K562 (cell line): ENCODE data around the gene BEST4. TPM values are rescaled to one million over a fixed set of nuclear protein-coding genes. Genes with fewer than 3 reads are reported as not detected.

ENCODE experiments used
- ATAC-seq: fragments of 200-7000 bp; cut with Tn5 transposase; 3 replicates; pipeline ENCODE4 v1.9.1; 2020; ENCODE audit warnings: moderate library complexity
- BruUV-seq: library from RNA; stranded (reverse); fragments of 400-500 nt; replicated peaks from 2 replicates; lab custom pipeline; 2021; lab: Mats Ljungman, UMichigan
- CTCF ChIA-PET: fragments of 300-600 bp; formaldehyde crosslinking; extraction: SDS; loops from one replicate; lab custom pipeline; 2021; ENCODE audit warnings: low intra/inter-chr PET ratio; lab: Yijun Ruan, JAX
- POLR2A ChIA-PET: fragments of 300-600, 350-650 bp; sonication (Branson Sonifier 250); formaldehyde crosslinking; extraction: SDS; loops from one replicate; lab custom pipeline; 2021; ENCODE audit warnings: antibody characterized with exemption, inconsistent platforms; lab: Yijun Ruan, JAX
- DNase-seq, 4 experiments: peaks; one replicate each; pipeline versions ENCODE4 v3.0.0 to v3.0.0-alpha.2; 2011 to 2018; ENCODE audit warnings: low spot score in 3 of 4, mixed read lengths in 3 of 4; ENCODE audit errors: extremely low read depth in 1 of 4
- FAIRE-seq: peaks from 2 replicates; lab custom pipeline; 2011; peaks lifted over from hg19 to GRCh38; lab: Jason Lieb, UNC
- H2AFZ ChIP-seq: 2 replicates; pipeline ENCODE4 v1.6.0; 2011; ENCODE audit warnings: low read depth, low read length, control low read depth, inconsistent platforms
- H3K27ac ChIP-seq: fragments of 200-600 bp; 3 replicates; pipeline ENCODE4 v1.8.0; 2011; ENCODE audit warnings: low read depth, mild to moderate bottlenecking, control low read depth, inconsistent platforms, low read length, moderate library complexity, mixed read lengths; ENCODE audit errors: extremely low read depth
- H3K27me3 ChIP-seq, 2 experiments: fragments of 300-600 bp in 1 of 2; 2 replicates in 1 of 2; 3 replicates in 1 of 2; pipeline versions ENCODE4 v1.6.0 to v1.8.0; 2011; ENCODE audit warnings: inconsistent platforms in 2 of 2, low read length in 2 of 2, mild to moderate bottlenecking in 1 of 2, mixed read lengths in 1 of 2, moderate library complexity in 1 of 2; ENCODE audit not compliant: control insufficient read depth in 2 of 2, insufficient read depth in 2 of 2
- H3K36me3 ChIP-seq: fragments of 300-600 bp; 3 replicates; pipeline ENCODE4 v1.8.0; 2011; ENCODE audit warnings: mild to moderate bottlenecking, low read length, inconsistent platforms; ENCODE audit not compliant: control insufficient read depth, insufficient read depth
- H3K4me1 ChIP-seq, 2 experiments: fragments of 200-600 bp in 1 of 2; replicated peaks in 1 of 2; 2 replicates in 1 of 2; 3 replicates in 1 of 2; pipeline versions ENCODE4 v1.5.1 to v1.8.0; 2011; ENCODE audit warnings: inconsistent platforms in 2 of 2, low read length in 2 of 2, mild to moderate bottlenecking in 1 of 2, mixed read lengths in 1 of 2, moderate library complexity in 1 of 2; ENCODE audit not compliant: control insufficient read depth in 2 of 2, insufficient read depth in 2 of 2
- H3K4me2 ChIP-seq: 2 replicates; pipeline ENCODE4 v1.6.1; 2011; ENCODE audit warnings: low read length, control low read depth, inconsistent platforms, mixed read lengths; ENCODE audit not compliant: insufficient read depth
- H3K4me3 ChIP-seq: fragments of 200-600 bp; sonication (generic), shearing (Covaris generic); 2 replicates; pipeline ENCODE4 v1.5.1; 2016; ENCODE audit warnings: control low read depth, inconsistent platforms
- H3K79me2 ChIP-seq: fragments of 200-600 bp; 3 replicates; pipeline ENCODE4 v1.8.0; 2011; ENCODE audit warnings: low read length, inconsistent platforms; ENCODE audit not compliant: control insufficient read depth, insufficient read depth
- H3K9ac ChIP-seq, 2 experiments: 2 replicates each; pipeline versions ENCODE4 v1.6.0 to v1.6.1; 2011; ENCODE audit warnings: low read depth in 2 of 2, low read length in 2 of 2, control low read depth in 1 of 2, inconsistent platforms in 1 of 2, mild to moderate bottlenecking in 1 of 2, mixed read lengths in 1 of 2; ENCODE audit not compliant: insufficient read depth in 1 of 2
- H3K9me1 ChIP-seq: one replicate; pipeline ENCODE4 v1.6.0; 2011; ENCODE audit warnings: inconsistent platforms, mild to moderate bottlenecking, low read length, moderate library complexity; ENCODE audit not compliant: control insufficient read depth, insufficient read depth
- H3K9me3 ChIP-seq: replicated peaks from 2 replicates; pipeline ENCODE4 v1.5.1; 2011; ENCODE audit warnings: low read depth, low read length, inconsistent platforms; ENCODE audit not compliant: control insufficient read depth, insufficient read depth
- H4K20me1 ChIP-seq: replicated peaks from 2 replicates; pipeline ENCODE4 v1.6.1; 2011; ENCODE audit warnings: low read length, inconsistent platforms, mixed read lengths; ENCODE audit not compliant: control insufficient read depth, insufficient read depth
- BACH1 ChIP-seq: fragments of 200-800 bp; sonication (Bioruptor generic); IDR thresholded peaks from 2 replicates; pipeline ENCODE4 v1.6.1; 2016; ENCODE audit warnings: missing genetic modification characterization, missing compliant biosample characterization
- BCOR ChIP-seq: fragments of 450-650 bp; IDR thresholded peaks from 2 replicates; pipeline ENCODE4 v1.6.1; 2016
- CCAR2 ChIP-seq: fragments of 200-400 bp; formaldehyde crosslinking; IDR thresholded peaks from 2 replicates; pipeline ENCODE4 v1.6.1; 2017; ENCODE audit warnings: mild to moderate bottlenecking, low read depth, low read length
- FOS ChIP-seq: IDR thresholded peaks from 3 replicates; pipeline ENCODE4 v1.6.1; 2011; ENCODE audit not compliant: insufficient read length; ENCODE audit errors: extremely low read depth
- HNRNPH1 ChIP-seq: fragments of 200-400 bp; formaldehyde crosslinking; optimal IDR thresholded peaks from 2 replicates; pipeline ENCODE3; 2017; ENCODE audit warnings: low read depth, mild to moderate bottlenecking, low read length, moderate library complexity
- KDM1A ChIP-seq, 2 experiments: fragments of 450-650 bp; IDR thresholded peaks; 2 replicates each; pipeline ENCODE4 v1.6.1; 2016; ENCODE audit warnings: mild to moderate bottlenecking in 2 of 2
- NELFE ChIP-seq: IDR thresholded peaks from 2 replicates; pipeline ENCODE4 v1.6.1; 2011; ENCODE audit warnings: mild to moderate bottlenecking; ENCODE audit not compliant: insufficient read depth, insufficient read length
- OTX1 ChIP-seq: fragments of 450-650 bp; formaldehyde crosslinking; IDR thresholded peaks from 2 replicates; pipeline ENCODE4 v1.4.0; 2022; ENCODE audit warnings: mild to moderate bottlenecking
- PHF8 ChIP-seq: fragments of 200-600 bp; sonication (generic); IDR thresholded peaks from 2 replicates; pipeline ENCODE4 v1.6.1; 2012; ENCODE audit warnings: mixed run types, mild to moderate bottlenecking, inconsistent platforms, low read length, moderate library complexity, borderline replicate concordance
- RBBP5 ChIP-seq: fragments of 200-600 bp; sonication (generic); IDR thresholded peaks from 2 replicates; pipeline ENCODE4 v1.6.1; 2012; ENCODE audit warnings: borderline replicate concordance, mild to moderate bottlenecking, low read length, control low read depth, inconsistent platforms; ENCODE audit not compliant: insufficient read depth, poor library complexity, severe bottlenecking
- RBM25 ChIP-seq: fragments of 200-400 bp; formaldehyde crosslinking; IDR thresholded peaks from 2 replicates; pipeline ENCODE4 v1.6.1; 2018; ENCODE audit warnings: low read length, low read depth, moderate library complexity; ENCODE audit not compliant: severe bottlenecking
- SMARCE1 ChIP-seq: fragments of 450-650 bp; IDR thresholded peaks from 2 replicates; pipeline ENCODE4 v1.7.1; 2016; ENCODE audit warnings: mild to moderate bottlenecking
- ZEB2 ChIP-seq: fragments of 450-650 bp; IDR thresholded peaks from 2 replicates; pipeline ENCODE4 v1.6.1; 2016
- ZFX ChIP-seq: sonication (generic); formaldehyde crosslinking; IDR thresholded peaks from 2 replicates; pipeline ENCODE4 v1.8.0; 2022; ENCODE audit warnings: mild to moderate bottlenecking, missing genetic modification reagents, moderate library complexity
- ZNF24 ChIP-seq: fragments of 450-650 bp; IDR thresholded peaks from 2 replicates; pipeline ENCODE4 v1.6.1; 2016
- ZNF282 ChIP-seq: sonication (generic); formaldehyde crosslinking; IDR thresholded peaks from 2 replicates; pipeline ENCODE4 v1.8.1; 2023; ENCODE audit warnings: missing genetic modification reagents
- ZSCAN29 ChIP-seq: fragments of 450-650 bp; IDR thresholded peaks from 2 replicates; pipeline ENCODE4 v1.6.1; 2017
- WGBS: fragments of 100-300 bp; shearing (Covaris generic); methylation state at CpG from one replicate; pipeline ENCODE4 v1.1.6; 2016; ENCODE audit warnings: low coverage, mixed read lengths; ENCODE audit not compliant: insufficient coverage; ENCODE audit errors: missing lambda C conversion rate; 5-methylcytosine and 5-hydroxymethylcytosine counted together
- in situ Hi-C: fragments of 300-500 bp; cut with MboI; formaldehyde crosslinking; loops from 4 replicates; pipeline ENCODE4 v1.15.0; 2018; ENCODE audit warnings: inconsistent platforms, mixed read lengths
- intact Hi-C: fragments of 100-400 bp; cut with micrococcal nuclease; formaldehyde crosslinking; loops from 2 replicates; pipeline ENCODE4 v1.14.2; 2022
- polyA plus RNA-seq, 8 experiments: library from polyadenylated mRNA; depleted of rRNA in 4 of 8; stranded (reverse) in 5 of 8; unstranded in 3 of 8; fragments of >200 nt; fragmentation: Nextera tagmentation in 2 of 8; fragmentation: Illumina TruSeq in 1 of 8; extraction: Ambion mirVana in 2 of 8; extraction: Trizol in 1 of 8; gene quantifications; 2 replicates each; pipeline versions ENCODE4 v1.2.1 to v1.2.3, GENCODE V29; 2011 to 2014; ENCODE audit warnings: inconsistent platforms in 1 of 8, missing spikeins in 1 of 8
- total RNA-seq, 7 experiments: library from RNA; depleted of rRNA in 6 of 7; stranded (reverse); fragments of >200 nt in 6 of 7; fragmentation: Illumina TruSeq in 2 of 7; extraction: Trizol in 2 of 7; gene quantifications; 2 replicates each; pipeline versions ENCODE4 v1.2.1 to v1.2.3, GENCODE V29; 2011 to 2021; ENCODE audit warnings: low replicate concordance in 1 of 7
- TF ChIP-seq, protein P1 (sequence below): fragments of 450-650 bp; IDR thresholded peaks from 2 replicates; pipeline ENCODE4 v1.7.1; 2018; ENCODE audit warnings: mild to moderate bottlenecking, low read depth; ENCODE audit not compliant: partially characterized antibody
- TF ChIP-seq, protein P2 (sequence below): fragments of 450-650 bp; formaldehyde crosslinking; IDR thresholded peaks from 2 replicates; pipeline ENCODE4 v1.4.0; 2020; ENCODE audit warnings: mild to moderate bottlenecking

Gene BEST4
- total and polyA plus RNA-seq, 9 of the 15 experiments (the other 6 are each of a cell fraction or from before 2014, with no cell fraction given), result 0.07 to 0.11 TPM; not detected in 7

DNA sequence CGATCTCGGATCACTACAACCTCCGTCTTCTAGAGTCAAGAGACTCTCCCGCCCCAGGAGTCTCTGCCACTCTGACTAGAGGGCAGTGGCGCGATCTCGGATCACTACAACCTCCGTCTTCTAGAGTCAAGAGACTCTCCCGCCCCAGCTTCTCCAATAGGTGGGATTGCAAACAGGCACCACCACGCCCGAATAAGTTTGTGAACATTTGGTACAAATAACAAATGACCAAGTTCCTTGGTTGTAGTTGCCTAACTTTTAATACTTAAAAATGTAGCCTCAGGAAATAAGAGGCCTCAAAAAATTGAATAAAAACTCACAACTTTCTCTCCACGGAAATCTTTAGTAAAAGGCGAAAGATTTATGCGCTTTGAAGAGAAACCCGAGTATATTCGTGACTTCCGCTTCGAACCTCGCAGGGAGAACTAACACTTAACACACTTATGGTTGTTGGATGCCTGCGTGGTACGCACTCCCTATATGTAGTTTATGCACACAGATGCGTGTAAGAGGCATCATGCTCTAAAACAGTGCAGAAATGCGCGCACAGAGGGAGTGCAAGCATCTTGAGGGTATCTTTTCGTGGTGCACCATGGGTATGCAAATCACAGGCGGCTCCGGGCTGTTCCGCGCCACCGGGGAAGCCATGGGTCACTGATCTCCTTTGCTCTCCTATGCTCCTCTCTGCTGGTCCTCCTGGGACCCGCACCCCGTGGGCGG lies 31.8 kb upstream of the BEST4 start (continued):
- TF ChIP-seq, protein P1, sequence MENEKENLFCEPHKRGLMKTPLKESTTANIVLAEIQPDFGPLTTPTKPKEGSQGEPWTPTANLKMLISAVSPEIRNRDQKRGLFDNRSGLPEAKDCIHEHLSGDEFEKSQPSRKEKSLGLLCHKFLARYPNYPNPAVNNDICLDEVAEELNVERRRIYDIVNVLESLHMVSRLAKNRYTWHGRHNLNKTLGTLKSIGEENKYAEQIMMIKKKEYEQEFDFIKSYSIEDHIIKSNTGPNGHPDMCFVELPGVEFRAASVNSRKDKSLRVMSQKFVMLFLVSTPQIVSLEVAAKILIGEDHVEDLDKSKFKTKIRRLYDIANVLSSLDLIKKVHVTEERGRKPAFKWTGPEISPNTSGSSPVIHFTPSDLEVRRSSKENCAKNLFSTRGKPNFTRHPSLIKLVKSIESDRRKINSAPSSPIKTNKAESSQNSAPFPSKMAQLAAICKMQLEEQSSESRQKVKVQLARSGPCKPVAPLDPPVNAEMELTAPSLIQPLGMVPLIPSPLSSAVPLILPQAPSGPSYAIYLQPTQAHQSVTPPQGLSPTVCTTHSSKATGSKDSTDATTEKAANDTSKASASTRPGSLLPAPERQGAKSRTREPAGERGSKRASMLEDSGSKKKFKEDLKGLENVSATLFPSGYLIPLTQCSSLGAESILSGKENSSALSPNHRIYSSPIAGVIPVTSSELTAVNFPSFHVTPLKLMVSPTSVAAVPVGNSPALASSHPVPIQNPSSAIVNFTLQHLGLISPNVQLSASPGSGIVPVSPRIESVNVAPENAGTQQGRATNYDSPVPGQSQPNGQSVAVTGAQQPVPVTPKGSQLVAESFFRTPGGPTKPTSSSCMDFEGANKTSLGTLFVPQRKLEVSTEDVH, result peak; percentile 79
- TF ChIP-seq ZEB2, result peak; percentile 65; the same call in 1 of the 2 replicates
- TF ChIP-seq RBM25, result no peak
- TF ChIP-seq BACH1, result no peak; the same call in 1 of the 2 replicates
- peak; percentile 33 for TF ChIP-seq BCOR
- no peak; a peak in 1 of 4 replicates for TF ChIP-seq KDM1A (IDR thresholded peaks at IDR 0.05)
- TF ChIP-seq ZSCAN29, result peak; percentile 80; the same call in 1 of the 2 replicates
- TF ChIP-seq OTX1 (CRISPR knock-in tag), result peak; percentile 97

DNA sequence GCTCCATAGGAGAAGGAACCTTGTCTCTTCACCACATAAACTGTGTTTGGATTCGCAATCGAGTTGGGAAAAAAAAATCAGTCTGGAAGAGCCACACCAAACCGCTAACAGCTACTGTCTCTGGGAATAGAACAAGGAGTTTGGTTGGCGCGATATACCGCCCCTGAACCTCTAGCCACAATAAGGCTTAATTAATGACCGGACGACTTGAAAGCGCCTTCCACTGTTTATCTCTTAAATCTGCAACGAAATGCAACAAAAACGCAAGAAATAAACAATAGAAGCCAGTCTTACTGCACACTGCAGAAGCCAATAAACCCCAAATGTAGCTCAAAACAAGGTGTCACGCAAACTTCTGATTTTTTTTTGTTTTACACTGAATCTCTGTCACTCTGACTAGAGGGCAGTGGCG lies 31.2 kb upstream of the BEST4 start:
- FAIRE-seq (no peak), DNase-seq (peak in 2 of 4 experiments; percentile 45 to 52), ATAC-seq (no peak)
- H3K27ac ChIP-seq, result peak overlapping the region; percentile 100
- no TSS peak for BruUV-seq
- H3K9ac ChIP-seq, result peak overlapping the region in 1 of 2 experiments; percentile 98; a peak in 2 of 4 replicates
- H3K9me3 ChIP-seq, result no peaks in the 10 kb centered on the region; the same call in 1 of the 2 replicates
- H3K79me2 ChIP-seq, result no peaks in the 10 kb centered on the region
- ChIA-PET CTCF (no interaction called here), POLR2A (interaction anchor here (0.6 to 9.2 kb wide), 106 partner anchors 13 to 1790 kb away, joined by 3 to 594 read pairs (median 5); partner anchors contain the start of genes AKR1A1, BEST4, BTBD19 and CCDC163)
- no peaks in the 10 kb centered on the region for H4K20me1 ChIP-seq
- no peaks in the 10 kb centered on the region for H3K36me3 ChIP-seq
- WGBS, result 2% methylated on average over 13 of the region's 13 CpGs
- no peaks in the 10 kb centered on the region for H3K9me1 ChIP-seq
- H2AFZ ChIP-seq, result peak overlapping the region; percentile 70
- in situ Hi-C loops (no loop called here), intact Hi-C loops (loop anchor here (1.0 to 5.0 kb wide), 5 partner anchors 12 to 98 kb away; partner anchors contain the start of genes DYNLT4, PLK3 and RPS8)
- peak overlapping the region; percentile 72 for H3K4me2 ChIP-seq
- peaks cover 13 to 28% of the 10 kb centered on the region in 2 experiments for H3K4me1 ChIP-seq
- H3K4me3 ChIP-seq, result peak overlapping the region; percentile 24
- no peaks in the 10 kb centered on the region for H3K27me3 ChIP-seq
- TF ChIP-seq ZFX (CRISPR knock-in tag) (no peak), SMARCE1 (0 out of 2 replicates have a peak, but pooled peaks have one; percentile 22), HNRNPH1 (no peak), ZNF282 (no peak), ZNF24 (no peak), OTX1 (CRISPR knock-in tag) (no peak), NELFE (peak; percentile 87), PHF8 (peak; percentile 26; the same call in 1 of the 2 replicates), RBBP5 (peak; percentile 45), CCAR2 (no peak), FOS (no peak)
- TF ChIP-seq, protein P2, sequence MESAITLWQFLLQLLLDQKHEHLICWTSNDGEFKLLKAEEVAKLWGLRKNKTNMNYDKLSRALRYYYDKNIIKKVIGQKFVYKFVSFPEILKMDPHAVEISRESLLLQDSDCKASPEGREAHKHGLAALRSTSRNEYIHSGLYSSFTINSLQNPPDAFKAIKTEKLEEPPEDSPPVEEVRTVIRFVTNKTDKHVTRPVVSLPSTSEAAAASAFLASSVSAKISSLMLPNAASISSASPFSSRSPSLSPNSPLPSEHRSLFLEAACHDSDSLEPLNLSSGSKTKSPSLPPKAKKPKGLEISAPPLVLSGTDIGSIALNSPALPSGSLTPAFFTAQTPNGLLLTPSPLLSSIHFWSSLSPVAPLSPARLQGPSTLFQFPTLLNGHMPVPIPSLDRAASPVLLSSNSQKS (CRISPR knock-in tag), result no peak
